HEK293 (cell line): ENCODE measurements around the gene KLHL29.

Experiments used
- CTCF ChIA-PET: fragments of 350-600 bp; formaldehyde crosslinking; extraction: SDS; loops from one replicate; lab custom pipeline; 2021; ENCODE audit warnings: antibody characterized with exemption; lab: Yijun Ruan, JAX
- POLR2A ChIA-PET: fragments of 300-600 bp; formaldehyde crosslinking; extraction: SDS; loops from one replicate; lab custom pipeline; 2020; ENCODE audit warnings: antibody characterized with exemption, inconsistent platforms; lab: Yijun Ruan, JAX
- H3K27ac ChIP-seq: fragments of 200-500 bp; sonication (Bioruptor generic); 2 replicates; pipeline ENCODE4 v1.5.1; 2014; ENCODE audit warnings: low read depth, low read length, control low read depth, inconsistent platforms; ENCODE audit errors: extremely low read depth
- H3K36me3 ChIP-seq, 2 experiments: fragments of 200-500 bp in 1 of 2; sonication (Bioruptor generic) in 1 of 2; 1 replicate in 1 of 2; 2 replicates in 1 of 2; pipeline ENCODE4 v1.5.1; 2014 to 2017; ENCODE audit warnings: inconsistent platforms in 2 of 2, low read length in 2 of 2; ENCODE audit not compliant: control insufficient read depth in 2 of 2, insufficient read depth in 1 of 2
- H3K4me1 ChIP-seq: fragments of 200-500 bp; sonication (Bioruptor generic); 2 replicates; pipeline ENCODE4 v1.5.1; 2014; ENCODE audit warnings: mild to moderate bottlenecking, low read length, inconsistent platforms; ENCODE audit not compliant: control insufficient read depth, insufficient read depth
- H3K4me3 ChIP-seq: 2 replicates; pipeline ENCODE4 v1.5.1; 2011; ENCODE audit warnings: low read depth, mild to moderate bottlenecking, control low read depth, low read length, moderate library complexity
- H3K9me3 ChIP-seq: fragments of 200-500 bp; sonication (Bioruptor generic); 2 replicates; pipeline ENCODE4 v1.5.1; 2014; ENCODE audit warnings: low read depth, low read length, inconsistent platforms; ENCODE audit not compliant: control insufficient read depth, insufficient read depth
- EGR2 ChIP-seq: fragments of 450-650 bp; formaldehyde crosslinking; IDR thresholded peaks from 2 replicates; pipeline ENCODE4 v1.5.1; 2016; ENCODE audit warnings: low read depth, missing biosample characterization, missing genetic modification characterization
- KLF17 ChIP-seq: fragments of 450-650 bp; formaldehyde crosslinking; IDR thresholded peaks from 2 replicates; pipeline ENCODE4 v1.5.1; 2016; ENCODE audit warnings: missing biosample characterization, missing genetic modification characterization
- MEIS1 ChIP-seq: sonication (generic); formaldehyde crosslinking; IDR thresholded peaks from 2 replicates; pipeline ENCODE4 v1.8.1; 2022; ENCODE audit warnings: missing genetic modification reagents, mild to moderate bottlenecking, borderline replicate concordance
- MYNN ChIP-seq: fragments of 450-650 bp; formaldehyde crosslinking; IDR thresholded peaks from 2 replicates; pipeline ENCODE4 v1.5.1; 2016; ENCODE audit warnings: missing biosample characterization, missing genetic modification characterization, borderline replicate concordance
- ZFHX2 ChIP-seq: fragments of 450-650 bp; formaldehyde crosslinking; conservative IDR thresholded peaks from 2 replicates; pipeline ENCODE4 v1.5.1; 2016; ENCODE audit warnings: missing biosample characterization, missing genetic modification characterization
- ZFP37 ChIP-seq: fragments of 450-650 bp; formaldehyde crosslinking; IDR thresholded peaks from 2 replicates; pipeline ENCODE4 v1.5.1; 2016; ENCODE audit warnings: missing biosample characterization, missing genetic modification characterization
- ZFP41 ChIP-seq: fragments of 450-650 bp; formaldehyde crosslinking; IDR thresholded peaks from 2 replicates; pipeline ENCODE4 v1.5.1; 2016; ENCODE audit warnings: missing biosample characterization, missing genetic modification characterization, borderline replicate concordance
- ZNF184 ChIP-seq: fragments of 450-650 bp; IDR thresholded peaks from 2 replicates; pipeline ENCODE4 v1.5.1; 2018; ENCODE audit warnings: missing biosample characterization, mild to moderate bottlenecking, missing genetic modification characterization
- ZNF221 ChIP-seq: fragments of 450-650 bp; formaldehyde crosslinking; IDR thresholded peaks from 2 replicates; pipeline ENCODE4 v1.5.1; 2017; ENCODE audit warnings: missing biosample characterization, missing genetic modification characterization, borderline replicate concordance
- ZNF248 ChIP-seq: fragments of 450-650 bp; formaldehyde crosslinking; IDR thresholded peaks from 2 replicates; pipeline ENCODE4 v1.5.1; 2017; ENCODE audit warnings: missing biosample characterization, missing genetic modification characterization
- ZNF266 ChIP-seq: fragments of 450-650 bp; formaldehyde crosslinking; IDR thresholded peaks from 2 replicates; pipeline ENCODE4 v1.5.1; 2016; ENCODE audit warnings: missing biosample characterization, missing genetic modification characterization, low read depth
- ZNF292 ChIP-seq: fragments of 450-650 bp; formaldehyde crosslinking; IDR thresholded peaks from 2 replicates; pipeline ENCODE4 v1.5.1; 2016; ENCODE audit warnings: low read depth, missing biosample characterization, missing genetic modification characterization, borderline replicate concordance
- ZNF398 ChIP-seq: fragments of 450-650 bp; formaldehyde crosslinking; IDR thresholded peaks from 2 replicates; pipeline ENCODE4 v1.5.1; 2017; ENCODE audit warnings: missing biosample characterization, missing genetic modification characterization
- ZNF529 ChIP-seq: fragments of 450-650 bp; formaldehyde crosslinking; IDR thresholded peaks from 2 replicates; pipeline ENCODE4 v1.5.1; 2017; ENCODE audit warnings: missing genetic modification characterization, missing biosample characterization; ENCODE audit not compliant: insufficient replicate concordance
- TF ChIP-seq, protein P1 (sequence below): fragments of 450-650 bp; formaldehyde crosslinking; IDR thresholded peaks from 2 replicates; pipeline ENCODE4 v1.5.1; 2016; ENCODE audit warnings: missing biosample characterization, missing genetic modification characterization
- TF ChIP-seq, protein P2 (sequence below): fragments of 450-650 bp; formaldehyde crosslinking; IDR thresholded peaks from 2 replicates; pipeline ENCODE4 v1.5.1; 2016; ENCODE audit warnings: missing biosample characterization, missing genetic modification characterization
- TF ChIP-seq, protein P3 (sequence below): fragments of 450-650 bp; formaldehyde crosslinking; IDR thresholded peaks from 2 replicates; pipeline ENCODE4 v1.5.0; 2017; ENCODE audit warnings: missing biosample characterization, missing genetic modification characterization, borderline replicate concordance
- TF ChIP-seq, protein P4 (sequence below): fragments of 450-650 bp; IDR thresholded peaks from 2 replicates; pipeline ENCODE4 v1.5.1; 2018; ENCODE audit warnings: missing biosample characterization, missing genetic modification characterization

The KLHL29 gene

DNA sequence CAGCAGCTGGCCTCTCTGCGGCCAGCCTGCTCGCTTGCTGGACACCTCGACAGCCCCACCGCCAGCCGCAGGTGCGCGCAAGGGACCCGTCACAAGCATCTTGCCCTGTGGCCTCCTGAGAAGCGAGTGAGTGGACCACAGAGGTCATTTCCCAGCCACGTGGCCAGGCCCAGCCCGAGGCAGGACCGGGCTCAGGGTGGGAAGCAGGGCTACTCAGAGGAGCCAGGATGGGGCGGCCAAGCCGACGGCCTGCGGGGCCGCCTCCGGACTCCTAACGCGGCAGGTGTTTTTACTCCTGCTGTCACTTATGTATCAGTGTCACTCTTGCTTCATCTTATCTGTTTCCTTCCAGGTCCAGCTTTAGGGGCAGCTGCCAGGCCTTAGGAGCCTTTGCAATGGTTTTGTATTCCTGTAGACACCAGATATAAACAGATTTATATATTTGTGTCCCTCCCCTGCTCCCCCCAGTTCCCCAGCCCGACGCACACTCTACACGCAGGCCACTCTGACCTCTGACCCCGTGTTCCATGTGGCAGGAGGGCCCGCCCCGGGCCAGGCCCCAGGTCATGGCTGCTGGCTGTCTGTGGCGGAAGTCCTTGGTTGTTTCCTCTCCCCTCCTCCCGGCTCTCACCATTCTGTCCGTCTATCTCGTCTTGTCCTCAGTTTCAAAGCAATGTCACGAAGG lies 305.6 kb downstream of the KLHL29 start:
- H3K27ac ChIP-seq = no peak overlapping the region
- TF ChIP-seq ZNF221 (tag by site-specific recombination) (no peak), KLF17 (tag by site-specific recombination) (no peak)
- ChIA-PET CTCF (no interaction called here), POLR2A (no interaction called here)
- peaks cover 0 to 23% of the 10 kb centered on the region in 2 experiments; a peak in 1 of 3 replicates for H3K36me3 ChIP-seq
- H3K9me3 ChIP-seq = no peaks in the 10 kb centered on the region
- no peak overlapping the region for H3K4me3 ChIP-seq
- H3K4me1 ChIP-seq = no peaks in the 10 kb centered on the region

- ChIA-PET CTCF (no interaction called here), POLR2A (no interaction called here)
- no peaks in the 10 kb centered on the region for H3K9me3 ChIP-seq
- H3K4me3 ChIP-seq = no peak overlapping the region
- peaks cover 0 to 27% of the 10 kb centered on the region in 2 experiments; a peak in 1 of 3 replicates for H3K36me3 ChIP-seq
- no peaks in the 10 kb centered on the region for H3K4me1 ChIP-seq
- H3K27ac ChIP-seq = no peak overlapping the region
- TF ChIP-seq ZNF248 (tag by site-specific recombination) (no peak), ZFP41 (tag by site-specific recombination) (no peak), ZFP37 (tag by site-specific recombination) (no peak), MEIS1 (CRISPR knock-in tag) (no peak), ZNF292 (tag by site-specific recombination) (no peak), ZNF398 (tag by site-specific recombination) (no peak), ZNF266 (tag by site-specific recombination) (no peak), ZNF184 (no peak), EGR2 (tag by site-specific recombination) (no peak)
- TF ChIP-seq, protein P1, sequence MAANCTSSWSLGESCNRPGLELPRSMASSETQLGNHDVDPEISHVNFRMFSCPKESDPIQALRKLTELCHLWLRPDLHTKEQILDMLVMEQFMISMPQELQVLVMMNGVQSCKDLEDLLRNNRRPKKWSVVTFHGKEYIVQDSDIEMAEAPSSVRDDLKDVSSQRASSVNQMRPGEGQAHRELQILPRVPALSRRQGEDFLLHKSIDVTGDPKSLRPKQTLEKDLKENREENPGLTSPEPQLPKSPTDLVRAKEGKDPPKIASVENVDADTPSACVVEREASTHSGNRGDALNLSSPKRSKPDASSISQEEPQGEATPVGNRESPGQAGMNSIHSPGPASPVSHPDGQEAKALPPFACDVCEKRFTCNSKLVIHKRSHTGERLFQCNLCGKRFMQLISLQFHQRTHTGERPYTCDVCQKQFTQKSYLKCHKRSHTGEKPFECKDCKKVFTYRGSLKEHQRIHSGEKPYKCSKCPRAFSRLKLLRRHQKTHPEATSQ (tag by site-specific recombination) = no peak
- TF ChIP-seq, protein P2, sequence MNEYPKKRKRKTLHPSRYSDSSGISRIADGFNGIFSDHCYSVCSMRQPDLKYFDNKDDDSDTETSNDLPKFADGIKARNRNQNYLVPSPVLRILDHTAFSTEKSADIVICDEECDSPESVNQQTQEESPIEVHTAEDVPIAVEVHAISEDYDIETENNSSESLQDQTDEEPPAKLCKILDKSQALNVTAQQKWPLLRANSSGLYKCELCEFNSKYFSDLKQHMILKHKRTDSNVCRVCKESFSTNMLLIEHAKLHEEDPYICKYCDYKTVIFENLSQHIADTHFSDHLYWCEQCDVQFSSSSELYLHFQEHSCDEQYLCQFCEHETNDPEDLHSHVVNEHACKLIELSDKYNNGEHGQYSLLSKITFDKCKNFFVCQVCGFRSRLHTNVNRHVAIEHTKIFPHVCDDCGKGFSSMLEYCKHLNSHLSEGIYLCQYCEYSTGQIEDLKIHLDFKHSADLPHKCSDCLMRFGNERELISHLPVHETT (tag by site-specific recombination) = no peak
Measured at GRCh38 chr2:23691106-23691470, 306.1 kb downstream of the KLHL29 start.

DNA sequence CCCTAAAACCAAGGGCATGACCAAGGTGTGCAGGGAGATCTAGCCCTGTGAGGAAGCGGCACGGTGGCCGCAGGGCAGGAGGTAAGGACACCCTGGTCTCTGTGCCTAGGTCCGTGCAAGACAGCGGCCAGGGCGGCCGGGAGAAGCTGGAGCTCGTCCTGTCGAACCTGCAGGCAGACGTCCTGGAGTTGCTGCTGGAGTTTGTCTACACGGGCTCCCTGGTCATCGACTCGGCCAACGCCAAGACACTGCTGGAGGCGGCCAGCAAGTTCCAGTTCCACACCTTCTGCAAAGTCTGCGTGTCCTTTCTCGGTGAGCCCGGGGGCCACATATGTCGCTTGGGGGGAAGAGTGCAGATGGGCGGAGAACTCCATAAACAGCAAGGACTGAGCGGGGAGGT lies 306.6 kb downstream of the KLHL29 start:
- peaks cover 0 to 29% of the 10 kb centered on the region in 2 experiments; a peak in 1 of 3 replicates for H3K36me3 ChIP-seq
- CTCF ChIA-PET = interaction anchor here (0.5 kb wide), 1 partner anchor 18 kb away, joined by 3 read pairs; no protein-coding TSS in a partner anchor
- H3K4me3 ChIP-seq = no peak overlapping the region
- H3K4me1 ChIP-seq = no peaks in the 10 kb centered on the region
- no peak overlapping the region for H3K27ac ChIP-seq
- POLR2A ChIA-PET = no interaction called here
- H3K9me3 ChIP-seq = no peaks in the 10 kb centered on the region
- TF ChIP-seq ZNF529 (tag by site-specific recombination) (no peak), ZNF266 (tag by site-specific recombination) (no peak), ZFHX2 (no peak), MYNN (tag by site-specific recombination) (no peak), ZNF292 (tag by site-specific recombination) (no peak)
- TF ChIP-seq, protein P3, sequence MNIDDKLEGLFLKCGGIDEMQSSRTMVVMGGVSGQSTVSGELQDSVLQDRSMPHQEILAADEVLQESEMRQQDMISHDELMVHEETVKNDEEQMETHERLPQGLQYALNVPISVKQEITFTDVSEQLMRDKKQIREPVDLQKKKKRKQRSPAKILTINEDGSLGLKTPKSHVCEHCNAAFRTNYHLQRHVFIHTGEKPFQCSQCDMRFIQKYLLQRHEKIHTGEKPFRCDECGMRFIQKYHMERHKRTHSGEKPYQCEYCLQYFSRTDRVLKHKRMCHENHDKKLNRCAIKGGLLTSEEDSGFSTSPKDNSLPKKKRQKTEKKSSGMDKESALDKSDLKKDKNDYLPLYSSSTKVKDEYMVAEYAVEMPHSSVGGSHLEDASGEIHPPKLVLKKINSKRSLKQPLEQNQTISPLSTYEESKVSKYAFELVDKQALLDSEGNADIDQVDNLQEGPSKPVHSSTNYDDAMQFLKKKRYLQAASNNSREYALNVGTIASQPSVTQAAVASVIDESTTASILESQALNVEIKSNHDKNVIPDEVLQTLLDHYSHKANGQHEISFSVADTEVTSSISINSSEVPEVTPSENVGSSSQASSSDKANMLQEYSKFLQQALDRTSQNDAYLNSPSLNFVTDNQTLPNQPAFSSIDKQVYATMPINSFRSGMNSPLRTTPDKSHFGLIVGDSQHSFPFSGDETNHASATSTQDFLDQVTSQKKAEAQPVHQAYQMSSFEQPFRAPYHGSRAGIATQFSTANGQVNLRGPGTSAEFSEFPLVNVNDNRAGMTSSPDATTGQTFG = no peak
- TF ChIP-seq, protein P4, sequence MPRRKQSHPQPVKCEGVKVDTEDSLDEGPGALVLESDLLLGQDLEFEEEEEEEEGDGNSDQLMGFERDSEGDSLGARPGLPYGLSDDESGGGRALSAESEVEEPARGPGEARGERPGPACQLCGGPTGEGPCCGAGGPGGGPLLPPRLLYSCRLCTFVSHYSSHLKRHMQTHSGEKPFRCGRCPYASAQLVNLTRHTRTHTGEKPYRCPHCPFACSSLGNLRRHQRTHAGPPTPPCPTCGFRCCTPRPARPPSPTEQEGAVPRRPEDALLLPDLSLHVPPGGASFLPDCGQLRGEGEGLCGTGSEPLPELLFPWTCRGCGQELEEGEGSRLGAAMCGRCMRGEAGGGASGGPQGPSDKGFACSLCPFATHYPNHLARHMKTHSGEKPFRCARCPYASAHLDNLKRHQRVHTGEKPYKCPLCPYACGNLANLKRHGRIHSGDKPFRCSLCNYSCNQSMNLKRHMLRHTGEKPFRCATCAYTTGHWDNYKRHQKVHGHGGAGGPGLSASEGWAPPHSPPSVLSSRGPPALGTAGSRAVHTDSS (tag by site-specific recombination) = no peak
